Measurements from ENCODE around the gene NEGR1.

Gene NEGR1

DNA sequence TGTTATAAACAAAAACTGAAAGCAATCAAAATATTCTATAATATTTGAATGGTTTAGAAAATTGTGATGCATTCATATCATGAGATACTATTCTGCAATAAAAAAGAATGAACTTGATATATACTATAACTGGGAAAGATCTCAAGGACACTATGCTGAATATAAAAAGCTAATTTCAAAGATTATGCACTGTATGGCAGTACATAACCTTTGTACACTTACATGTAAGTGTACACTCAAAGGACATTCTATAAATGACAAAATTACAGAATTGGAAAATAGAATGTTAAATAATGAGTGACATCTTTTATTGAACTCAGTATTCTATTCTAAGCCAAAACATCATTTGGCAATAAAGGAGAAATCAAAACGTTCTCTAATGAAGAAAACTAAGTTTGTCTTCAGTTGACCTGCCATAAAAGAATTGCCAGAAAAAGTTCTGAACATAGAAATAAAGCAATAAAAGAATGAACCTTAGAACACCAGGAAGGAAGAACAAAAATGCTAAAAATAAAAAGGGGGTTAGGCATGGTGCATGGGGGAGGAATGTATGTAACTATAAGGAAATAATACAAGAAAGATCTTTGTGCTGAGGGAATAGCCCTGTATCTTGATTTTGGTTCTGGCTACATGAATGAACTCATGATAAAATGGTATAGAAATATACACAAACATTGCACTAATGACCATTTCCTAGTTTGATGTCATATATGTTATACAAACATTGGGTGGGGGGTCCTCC lies 519.7 kb downstream of the NEGR1 start:
- no peak for DNase-seq

GRCh38 chr1:71755441-71755840 lies 526.9 kb downstream of the NEGR1 start:
- DNase-seq: no peak

DNA sequence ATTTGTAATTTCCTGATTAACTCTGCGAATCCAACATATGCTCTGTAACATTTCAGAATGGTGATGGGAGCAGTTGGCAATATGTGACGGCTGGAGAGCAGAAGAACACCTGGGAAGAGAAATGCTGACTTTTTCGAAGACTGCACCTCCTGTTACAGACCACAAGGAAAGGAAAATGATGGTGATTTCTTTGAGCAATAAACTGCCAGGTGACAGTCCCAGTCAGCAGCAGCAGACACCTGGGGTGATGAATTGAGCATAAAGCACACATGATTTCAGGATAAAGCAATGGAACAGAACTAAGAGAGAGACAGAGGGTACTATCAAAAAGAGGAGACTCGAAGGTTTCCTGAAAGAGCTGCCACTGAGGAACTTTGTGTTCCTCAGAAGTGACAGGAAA lies 528.6 kb downstream of the NEGR1 start:
- no peak for DNase-seq

DNA sequence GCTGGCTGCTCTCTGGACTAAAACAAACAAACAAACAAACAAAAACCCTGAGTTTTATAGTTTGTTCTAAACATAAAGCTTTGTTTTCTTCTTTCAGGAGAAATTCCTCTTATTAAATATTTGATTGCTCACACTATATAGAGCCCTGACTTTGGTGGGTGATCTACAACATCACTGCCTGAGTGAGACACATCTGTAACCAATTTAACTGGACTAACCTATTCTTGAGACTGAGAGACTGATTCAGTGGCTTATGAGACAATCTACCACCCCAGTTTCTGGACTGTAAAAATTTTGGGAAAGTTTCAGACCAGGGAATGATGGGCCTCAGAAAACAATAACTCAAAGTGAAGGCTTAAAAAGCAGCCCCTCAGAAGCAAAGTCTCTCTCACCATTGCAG lies 537.0 kb downstream of the NEGR1 start:
- no peak for DNase-seq

DNA sequence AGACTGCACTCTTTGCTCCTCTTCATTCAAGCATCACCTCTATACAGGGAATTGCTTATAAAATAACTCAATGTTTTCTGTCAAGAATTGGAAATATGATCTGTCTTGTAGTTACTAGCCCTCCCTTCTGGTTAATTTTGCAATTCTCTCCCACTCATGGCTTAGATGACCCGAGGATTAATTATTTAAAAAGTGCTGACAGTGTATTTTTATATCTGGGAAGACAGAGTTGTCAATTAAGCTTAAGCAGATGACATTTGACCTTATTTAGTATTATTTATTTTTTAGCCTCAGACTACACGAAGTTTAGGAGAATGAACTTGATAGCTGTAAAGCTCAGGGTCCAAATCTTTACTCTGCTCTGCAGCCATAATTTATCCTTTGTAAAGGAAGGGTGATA lies 538.5 kb downstream of the NEGR1 start:
- no peak for DNase-seq

DNA sequence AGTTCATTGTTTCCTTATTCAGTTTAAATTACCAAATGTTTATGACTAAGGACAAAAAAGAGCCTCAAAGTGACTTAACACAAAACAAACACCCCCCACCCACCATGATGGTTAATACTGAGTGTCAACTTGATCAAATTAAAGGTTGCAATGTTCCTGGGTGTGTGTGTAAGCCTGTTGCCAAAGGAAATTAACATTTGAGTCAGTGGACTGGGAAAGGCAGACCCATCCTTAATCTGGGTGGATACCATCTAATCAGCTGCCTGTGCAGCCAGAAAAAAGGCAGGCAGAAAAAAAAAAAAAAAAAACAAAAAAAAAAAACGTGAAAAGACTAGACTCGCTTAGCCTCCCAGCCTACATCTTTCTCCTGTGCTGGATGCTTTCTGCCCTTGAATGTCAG lies 543.4 kb downstream of the NEGR1 start:
- DNase-seq: no peak

- DNase-seq: no peak
Measured at GRCh38 chr1:71738256-71738655, 544.1 kb downstream of the NEGR1 start.

DNA sequence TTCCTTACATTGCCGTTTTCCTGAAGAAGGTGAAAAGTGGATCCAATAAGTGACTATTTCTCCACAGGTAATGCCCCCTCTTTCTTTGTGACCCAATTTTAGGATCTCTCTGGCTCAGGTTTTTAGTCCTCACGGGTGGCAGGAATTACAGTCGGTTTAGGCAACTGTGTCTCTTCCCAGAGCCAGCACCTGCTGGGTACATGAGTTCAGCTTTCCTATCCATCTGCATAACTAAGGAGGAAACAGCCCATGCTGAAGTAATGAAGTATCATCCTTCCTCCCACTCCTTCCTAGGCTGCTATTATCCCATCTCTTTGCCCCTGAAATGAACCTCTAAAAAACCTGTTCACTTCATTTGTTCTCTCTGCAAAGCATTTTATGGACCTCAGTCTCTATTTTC lies 544.6 kb downstream of the NEGR1 start:
- DNase-seq: no peak

- no peak for DNase-seq
Measured at GRCh38 chr1:71733121-71733520, 549.2 kb downstream of the NEGR1 start.

GRCh38 chr1:71721532-71721931 lies 560.8 kb downstream of the NEGR1 start:
- DNase-seq: no peak

GRCh38 chr1:71719330-71719729 lies 563.0 kb downstream of the NEGR1 start:
- DNase-seq: no peak

- no peak for DNase-seq
Measured at GRCh38 chr1:71717186-71717585, 565.2 kb downstream of the NEGR1 start.

- DNase-seq: no peak
Measured at GRCh38 chr1:71711456-71711855, 570.9 kb downstream of the NEGR1 start.

DNA sequence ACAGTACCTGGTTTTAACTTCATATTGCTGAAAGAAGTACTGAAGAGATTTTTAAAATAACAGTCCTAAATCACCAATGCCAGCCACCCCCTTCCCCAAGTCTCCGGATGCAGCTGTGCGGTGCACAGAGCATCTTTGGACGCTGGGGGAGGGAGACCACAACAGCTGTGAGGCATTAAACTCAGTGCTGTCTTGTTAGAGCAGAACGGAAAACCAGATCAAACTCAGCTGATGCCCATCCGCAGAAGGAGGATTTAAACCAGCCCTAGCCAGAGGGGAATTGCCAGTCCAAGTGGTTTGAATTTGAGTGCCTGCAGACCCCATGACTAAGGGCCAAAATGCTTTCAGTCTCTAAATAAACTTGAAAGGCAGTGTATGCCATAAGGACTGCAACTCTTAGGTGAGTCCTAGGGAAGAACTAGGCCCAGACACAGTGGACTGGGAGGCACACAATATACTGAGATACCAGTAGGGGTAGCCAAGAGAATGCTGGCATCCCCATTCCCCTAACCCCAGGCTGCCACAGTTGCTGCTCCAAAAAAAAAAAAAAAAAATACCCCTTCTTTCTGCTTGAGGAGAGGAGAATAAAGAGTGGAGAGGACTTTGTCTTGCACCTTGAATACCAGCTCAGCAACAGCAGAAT lies 576.2 kb downstream of the NEGR1 start:
- DNase-seq: no peak

DNA sequence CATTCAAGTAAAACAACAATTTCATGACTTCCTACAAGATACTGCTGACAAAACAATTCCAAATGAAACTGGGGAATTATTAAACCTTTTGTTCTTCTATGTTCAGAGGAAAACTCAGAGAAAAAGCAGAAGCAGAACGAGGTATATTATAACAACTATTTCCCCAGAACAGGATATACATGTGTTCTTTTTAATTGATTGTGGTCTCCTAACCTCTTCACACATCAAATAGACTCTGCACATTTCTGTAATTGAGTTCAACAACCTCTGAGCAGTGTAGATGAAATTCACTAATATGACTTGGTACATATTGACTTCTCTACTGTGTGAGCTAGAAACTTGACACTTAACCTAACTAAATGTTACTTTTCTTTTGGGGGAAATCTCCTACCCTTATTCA lies 584.2 kb downstream of the NEGR1 start:
- DNase-seq: no peak

GRCh38 chr1:71695821-71696220 lies 586.5 kb downstream of the NEGR1 start:
- DNase-seq: no peak

DNA sequence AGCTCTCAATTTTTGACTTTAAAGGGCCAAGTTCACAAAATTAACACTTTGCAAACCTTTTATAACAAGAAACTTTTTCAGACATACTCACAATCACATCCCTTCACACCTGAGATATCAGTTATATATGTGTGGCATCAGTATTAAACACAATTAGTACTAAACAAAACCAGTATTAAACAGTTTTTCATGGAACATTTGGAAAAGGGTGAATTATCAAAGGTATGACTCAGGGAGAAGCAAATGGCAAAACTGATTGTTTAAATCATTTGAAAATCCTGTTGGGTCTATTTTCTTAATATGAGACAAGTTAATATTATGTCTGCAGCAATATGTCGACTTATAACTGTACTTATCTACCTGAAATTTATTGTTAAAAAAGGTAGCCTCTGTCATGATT lies 587.3 kb downstream of the NEGR1 start:
- DNase-seq: no peak

DNA sequence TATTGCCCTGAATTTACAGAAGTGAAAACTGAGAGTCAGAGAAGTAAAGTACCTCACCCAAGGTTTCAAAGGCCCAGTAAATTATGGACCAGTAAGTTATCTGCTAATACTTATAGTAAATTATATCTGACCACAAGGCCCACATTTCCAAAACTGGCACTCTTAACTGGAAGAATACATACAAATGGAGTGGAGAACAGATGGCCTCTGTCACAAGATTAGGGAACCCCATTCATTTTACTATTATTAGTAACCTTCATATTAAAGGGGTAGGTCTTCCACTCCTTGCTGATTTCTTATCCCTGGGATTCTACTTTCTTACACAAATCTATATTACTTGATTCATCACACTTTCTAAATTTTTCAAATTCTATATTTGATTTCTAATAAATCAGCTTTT lies 588.8 kb downstream of the NEGR1 start:
- no peak for DNase-seq

GRCh38 chr1:71689635-71690034 lies 592.7 kb downstream of the NEGR1 start:
- no peak for DNase-seq

DNA sequence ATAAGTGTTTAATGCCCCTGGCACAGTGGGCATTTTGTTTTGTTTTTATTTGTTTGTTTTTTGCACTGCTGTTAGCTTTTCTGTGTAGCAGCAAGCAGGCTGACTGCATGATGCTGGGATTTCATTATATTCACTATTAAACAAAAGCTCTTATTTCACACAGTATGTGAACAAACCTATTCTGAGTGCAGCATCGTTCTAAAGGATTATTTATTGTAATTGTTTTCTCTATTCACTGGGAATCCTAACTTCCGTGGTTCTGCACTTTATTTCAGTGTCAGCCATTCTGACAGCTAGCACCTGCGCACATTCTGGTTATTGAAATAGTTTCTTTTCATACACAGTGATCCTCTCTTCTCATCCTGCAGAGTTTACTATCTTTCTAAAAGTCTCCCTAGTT lies 595.0 kb downstream of the NEGR1 start:
- DNase-seq: no peak

- no peak for DNase-seq
Measured at GRCh38 chr1:71676979-71677925, 605.1 kb downstream of the NEGR1 start.

- DNase-seq: no peak
Measured at GRCh38 chr1:71668065-71668464, 614.3 kb downstream of the NEGR1 start.

- DNase-seq: no peak
Measured at GRCh38 chr1:71667216-71667615, 615.1 kb downstream of the NEGR1 start.

DNA sequence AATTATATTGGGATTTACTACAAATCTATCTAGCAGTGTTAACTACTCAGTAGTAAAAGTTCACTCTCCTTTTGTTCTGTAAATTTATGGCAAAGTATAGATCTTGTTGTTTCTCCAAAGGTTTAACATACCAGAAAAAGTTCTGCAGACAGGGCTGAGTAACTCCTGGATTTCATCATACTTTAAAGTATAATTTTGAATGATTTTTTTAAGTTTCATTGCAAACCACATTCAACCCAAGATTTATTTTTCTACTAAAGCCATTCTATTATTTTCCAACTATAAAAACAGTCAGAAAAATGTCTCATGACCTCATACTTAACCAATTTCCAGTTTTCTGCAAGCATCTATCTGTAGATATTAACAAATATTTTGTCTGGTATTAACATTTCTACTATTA lies 615.7 kb downstream of the NEGR1 start:
- no peak for DNase-seq

Data from DMS79 (cell line).